Activated CD8-positive, alpha-beta memory T cell treated with anti-CD3 and anti-CD28 coated beads for 4 hours (primary cell): ENCODE measurements around the gene ERRFI1.

Experiments used
- DNase-seq, 2 donors: peaks; one replicate each; pipeline ENCODE4 v3.0.0-alpha.2; 2020; ENCODE audit warnings: low read depth in 2 of 2

ERRFI1 gene

GRCh38 chr1:8018492-8019228 is 7.4 kb downstream of the ERRFI1 start:
- no peak for DNase-seq

DNA sequence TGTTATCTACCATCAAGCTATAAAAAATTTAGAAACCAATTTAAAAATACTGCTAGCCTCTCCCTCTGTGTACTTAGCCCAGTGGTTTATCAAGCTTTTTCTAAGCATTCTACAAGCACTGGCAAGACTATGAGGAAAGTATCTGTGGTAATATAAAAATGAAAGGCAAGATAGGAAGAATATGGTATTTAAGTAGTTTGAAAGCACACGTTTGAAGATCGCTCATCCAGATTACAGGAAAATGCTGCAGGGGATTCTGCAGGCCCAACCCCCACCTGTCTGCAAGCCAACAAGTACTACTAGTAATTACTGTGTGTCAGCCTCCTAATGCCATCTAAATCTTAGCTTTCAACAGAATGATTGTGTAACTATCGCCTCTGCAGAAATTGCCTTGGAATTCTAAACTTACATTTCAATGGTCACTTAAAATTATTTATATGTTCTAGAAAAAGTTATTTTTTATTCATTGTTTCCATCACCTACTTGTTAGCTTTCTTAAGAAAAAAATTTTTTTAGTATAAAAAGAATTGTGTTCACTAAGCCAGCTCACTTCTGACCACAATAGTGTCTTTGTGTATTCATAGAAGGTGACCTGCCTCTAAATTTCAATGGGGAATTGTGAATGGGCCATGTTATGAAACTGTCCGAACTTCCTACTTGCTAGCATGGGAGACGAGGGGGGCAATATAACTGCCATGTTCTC is 8.5 kb downstream of the ERRFI1 start:
- no peak for DNase-seq

- no peak for DNase-seq
Observed at GRCh38 chr1:8016895-8017241, 9.2 kb downstream of the ERRFI1 start.

GRCh38 chr1:8016210-8016894 is 9.8 kb downstream of the ERRFI1 start:
- no peak for DNase-seq

DNA sequence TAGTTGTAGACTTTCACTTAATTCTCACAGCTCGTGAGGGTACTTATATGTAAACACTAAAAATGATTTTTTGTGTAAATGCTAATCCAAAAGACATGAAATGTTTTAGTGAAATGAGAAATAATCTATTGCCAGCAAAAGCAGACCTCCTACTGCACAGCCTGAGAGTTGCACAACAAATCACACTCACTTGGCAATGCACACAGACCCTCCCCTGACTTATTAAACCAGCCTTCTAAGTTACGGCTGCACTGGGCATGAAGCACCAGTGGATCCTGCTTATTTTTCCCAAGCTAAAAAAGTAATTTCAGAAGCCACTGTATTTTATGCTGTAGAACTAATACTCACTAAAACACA is 10.3 kb downstream of the ERRFI1 start:
- DNase-seq, result no peak

DNA sequence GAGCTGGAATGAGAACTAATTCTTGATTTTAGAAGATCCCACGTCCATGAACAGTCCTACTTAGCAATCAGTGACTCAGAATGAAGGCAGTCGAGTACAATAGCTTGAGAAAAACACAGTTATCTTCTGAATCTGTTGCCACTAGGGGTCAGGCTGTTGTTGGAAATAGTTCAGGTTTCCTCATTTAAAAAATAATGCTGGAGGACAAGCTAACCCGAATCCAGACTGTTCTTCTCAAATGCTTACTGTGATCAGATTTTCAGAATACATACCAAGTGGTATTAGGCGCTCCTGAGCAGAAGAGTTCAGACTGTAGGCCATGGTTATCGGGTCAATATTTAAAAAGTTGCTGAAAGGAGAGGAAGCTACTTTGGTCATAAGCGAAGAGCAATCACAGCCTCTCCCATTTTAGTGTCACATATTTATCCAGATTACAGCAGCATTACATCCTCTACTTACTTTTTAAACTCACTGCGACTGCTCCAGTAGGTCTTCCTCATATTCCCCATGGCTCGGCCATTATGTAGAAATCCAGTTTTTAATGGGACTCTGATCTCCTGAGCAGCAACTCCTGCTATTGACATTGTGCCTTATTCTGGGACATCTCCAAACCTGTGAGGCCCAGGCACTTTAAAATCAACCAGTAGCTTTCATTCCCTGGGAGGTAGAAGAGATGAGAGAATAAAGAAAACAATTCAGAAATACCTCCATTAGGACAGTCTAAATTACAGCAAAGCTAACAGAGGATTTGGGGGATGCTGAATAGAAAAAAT is 10.9 kb downstream of the ERRFI1 start:
- DNase-seq, result no peak

DNA sequence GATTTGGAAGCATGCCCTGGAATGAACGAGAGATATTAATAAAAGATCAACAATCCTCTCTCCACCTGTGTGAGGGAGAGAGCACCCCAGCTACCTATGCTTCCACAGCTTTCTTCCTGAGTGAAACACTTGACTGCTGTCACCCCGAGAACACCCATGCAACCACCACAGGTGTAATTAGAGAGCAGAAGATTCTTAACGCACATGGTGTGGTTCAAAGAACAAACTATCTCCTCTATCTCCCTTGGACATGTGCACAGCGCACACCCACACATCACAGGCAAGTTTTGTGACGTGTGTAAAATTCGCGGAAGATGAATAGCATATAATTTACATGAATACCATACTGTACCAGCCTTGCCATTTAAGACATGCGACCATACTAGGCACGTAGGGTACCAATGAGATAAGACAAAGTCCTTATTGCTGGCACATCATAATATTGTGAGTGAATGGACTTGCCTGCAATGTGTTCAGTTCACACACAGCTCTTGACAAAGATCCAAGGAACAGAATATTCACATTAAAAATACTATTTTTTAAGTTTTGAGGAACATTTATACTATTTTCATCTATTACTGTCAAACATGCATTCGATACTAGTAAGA is 11.6 kb downstream of the ERRFI1 start:
- DNase-seq, result no peak

DNA sequence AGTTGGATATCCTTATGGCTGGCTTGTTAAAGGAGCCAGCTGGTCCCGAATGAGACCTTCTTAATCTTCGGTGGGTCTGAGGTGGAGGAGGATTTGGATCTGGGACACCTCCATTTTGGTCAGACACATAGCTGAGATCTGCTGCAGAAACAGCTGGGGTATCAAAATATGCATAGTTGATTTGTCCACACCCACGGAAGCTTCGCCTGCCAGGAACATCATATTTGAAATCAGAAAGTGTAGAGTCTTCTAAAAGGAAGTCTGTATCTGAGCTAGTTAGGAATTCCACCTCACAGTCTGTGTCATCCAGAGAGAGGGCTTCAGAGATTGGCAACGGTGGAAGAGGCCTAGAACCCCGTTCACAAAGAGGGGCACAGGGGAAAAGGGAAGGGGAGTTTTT is 12.3 kb downstream of the ERRFI1 start:
- DNase-seq, result no peak

DNA sequence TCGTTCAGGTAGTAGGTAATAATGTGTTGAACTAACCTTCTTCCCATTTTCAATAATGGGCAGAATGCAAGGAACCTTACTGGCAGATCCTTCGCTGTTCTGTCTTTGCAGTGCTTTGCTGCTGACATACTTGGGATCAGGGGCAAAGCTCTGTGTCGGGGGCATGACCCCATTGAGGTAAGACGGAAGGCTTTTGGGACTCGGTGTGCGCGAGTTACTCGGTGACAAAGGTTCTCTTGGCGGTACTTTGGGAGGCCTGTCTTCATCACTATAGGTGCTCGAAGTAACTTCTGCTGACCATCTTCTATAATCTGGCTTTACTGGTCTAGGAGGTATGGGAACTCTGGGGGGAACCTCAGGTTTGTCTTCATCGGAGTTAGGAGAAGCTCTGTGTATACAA is 12.7 kb downstream of the ERRFI1 start:
- DNase-seq, result no peak

DNA sequence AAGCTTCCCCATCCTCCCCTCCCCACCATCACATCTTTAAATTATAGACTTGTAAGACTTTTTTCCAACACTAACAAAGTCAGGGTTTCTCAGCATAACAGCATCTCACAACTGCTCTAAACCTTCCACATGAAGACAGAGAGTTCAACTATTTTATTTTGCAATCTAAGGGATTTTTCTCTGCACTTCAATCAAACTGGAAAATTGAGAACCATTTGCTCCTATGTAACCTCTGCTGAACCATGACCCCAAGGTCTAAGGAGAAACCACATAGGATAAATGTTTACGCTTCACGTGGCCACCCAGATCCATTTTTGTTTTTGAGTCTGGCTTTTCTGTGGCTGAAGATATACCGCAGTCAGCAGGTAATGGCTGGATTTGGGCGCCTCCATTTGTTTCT is 13.2 kb downstream of the ERRFI1 start:
- no peak for DNase-seq

DNA sequence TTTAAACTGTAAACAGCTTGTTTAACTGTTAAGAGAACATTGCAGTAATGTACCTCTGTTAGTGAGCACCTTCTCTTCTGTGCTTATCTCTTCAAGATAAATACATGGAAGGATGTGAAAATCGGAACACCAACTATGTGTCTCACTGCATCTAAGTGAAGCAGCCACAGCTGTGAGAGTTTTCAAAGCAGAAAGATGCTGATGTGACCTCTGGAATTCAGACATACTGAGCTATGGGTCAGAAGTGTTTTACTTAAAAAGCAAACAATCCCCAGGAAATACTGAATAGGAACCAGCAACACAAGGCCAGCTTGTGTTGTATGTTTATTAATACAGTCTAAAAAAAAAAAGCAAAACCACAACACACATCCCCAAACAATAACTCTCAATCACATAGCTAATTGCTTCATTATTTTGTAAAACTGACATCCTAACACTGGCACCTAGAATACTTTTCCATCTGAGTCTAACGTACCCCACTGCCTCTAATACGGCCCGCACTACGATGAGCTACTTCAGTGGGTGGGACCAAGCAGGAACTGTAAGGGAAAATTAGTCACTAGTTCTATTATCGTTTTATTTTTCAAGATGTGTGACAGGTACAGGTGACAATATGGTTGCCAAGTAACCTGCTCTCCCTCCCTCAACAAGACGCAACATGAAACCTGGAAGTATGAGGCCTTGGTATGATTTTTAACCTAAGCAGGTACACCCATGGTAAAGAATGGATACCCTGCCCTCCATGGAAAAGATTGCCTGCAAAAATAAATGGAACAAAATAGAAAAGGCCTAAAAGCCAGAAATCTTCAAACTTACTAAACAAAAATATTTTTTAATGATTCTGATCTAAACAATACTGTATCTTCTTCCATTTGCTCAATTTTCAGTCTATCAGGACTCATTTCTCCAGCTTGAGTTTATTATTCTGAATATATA is 13.9 kb downstream of the ERRFI1 start:
- no peak for DNase-seq

DNA sequence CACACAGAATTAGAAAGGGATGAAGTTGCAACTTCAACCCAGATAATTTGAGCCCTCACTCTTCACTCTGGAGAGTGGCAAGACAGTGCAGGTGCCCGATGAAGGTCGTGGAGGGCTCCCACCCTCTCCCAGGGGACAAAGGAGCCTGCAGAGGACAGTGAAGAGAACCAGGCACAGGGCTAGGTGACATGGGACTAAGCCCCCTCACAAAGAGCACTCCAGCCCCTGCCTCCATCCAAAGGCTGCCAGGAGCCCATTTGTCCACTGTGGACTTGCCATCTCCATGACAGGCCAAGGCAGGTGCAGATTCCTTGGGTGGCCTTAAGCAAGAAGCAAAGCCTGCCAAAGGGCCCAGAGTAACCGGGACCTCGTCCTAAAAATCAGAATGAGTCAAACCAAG is 15.1 kb downstream of the ERRFI1 start:
- DNase-seq, result no peak

DNA sequence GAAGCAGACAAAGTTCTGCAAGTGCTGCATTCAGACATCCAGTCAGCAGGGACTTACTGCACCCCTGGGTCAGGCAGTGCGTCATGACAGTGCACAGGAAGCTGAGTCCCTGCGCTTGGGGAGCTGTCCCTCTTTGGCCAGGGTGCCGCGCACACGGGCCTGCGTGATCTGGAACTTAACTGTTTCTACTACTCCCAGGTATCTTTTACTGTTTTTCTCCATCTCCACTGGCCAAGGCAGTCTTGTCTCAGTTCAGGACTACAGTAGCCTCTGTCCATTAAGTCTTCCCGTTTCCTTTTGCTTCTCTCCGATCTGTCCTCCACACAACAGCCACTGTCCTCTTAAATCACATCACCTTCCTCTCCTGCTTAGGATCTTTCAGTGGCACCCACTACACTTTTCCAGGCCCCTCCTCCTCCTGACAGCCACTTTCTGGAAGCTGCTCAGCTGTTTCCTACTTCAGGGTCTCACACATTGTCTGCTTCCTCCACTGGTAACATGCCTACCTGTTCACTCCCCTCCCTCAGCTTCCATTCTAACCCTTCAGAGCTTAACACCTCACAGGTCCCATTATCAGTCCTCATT is 15.9 kb downstream of the ERRFI1 start:
- DNase-seq, result no peak

DNA sequence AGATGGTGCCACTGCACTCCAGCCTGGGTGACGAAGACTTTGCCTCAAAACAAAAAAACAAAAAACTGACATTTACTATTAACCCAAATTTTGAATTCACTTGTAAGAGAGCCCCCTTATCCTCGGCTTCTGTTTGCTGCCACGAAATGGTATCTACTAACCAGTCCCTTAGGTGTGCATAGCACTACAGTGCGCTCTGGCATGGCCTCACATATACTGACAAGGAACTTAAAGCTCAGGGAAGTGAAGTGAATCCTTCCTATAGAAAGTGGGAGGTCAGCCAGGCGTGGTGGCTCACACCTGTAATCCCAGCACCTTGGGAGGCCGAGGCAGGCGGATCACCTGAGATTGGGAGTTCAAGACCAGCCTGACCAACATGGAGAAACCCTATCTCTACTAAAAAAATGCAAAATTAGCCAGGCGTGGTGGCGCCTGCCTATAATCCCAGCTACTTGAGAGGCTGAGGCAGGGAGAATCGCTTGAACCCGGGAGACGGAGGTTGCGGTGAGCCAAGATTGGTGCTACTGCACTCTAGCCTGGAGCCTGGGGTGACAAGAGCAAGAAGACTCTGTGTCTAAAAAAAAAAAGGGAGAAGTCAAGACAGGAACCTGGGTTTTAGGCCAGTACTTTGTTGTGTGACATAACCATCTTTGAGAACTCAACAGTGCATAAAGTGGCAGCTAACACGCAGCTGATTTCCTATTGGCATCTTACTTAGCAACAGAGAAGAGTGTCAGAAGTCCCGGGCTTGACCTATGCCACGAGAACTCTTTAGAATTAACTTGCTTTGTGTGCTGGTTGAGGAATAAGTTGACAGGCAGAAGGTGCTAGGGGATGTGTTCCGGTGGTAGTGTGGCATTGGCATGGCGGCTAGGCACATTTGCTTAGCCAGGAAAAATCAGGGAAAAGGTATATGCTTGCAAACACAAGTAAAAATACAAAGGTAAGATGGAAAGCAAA is 16.8 kb downstream of the ERRFI1 start:
- DNase-seq, result no peak

- DNase-seq, result no peak
Observed at GRCh38 chr1:8006037-8006963, 19.8 kb downstream of the ERRFI1 start.

GRCh38 chr1:8004803-8005573 is 21.1 kb downstream of the ERRFI1 start:
- DNase-seq, result no peak

GRCh38 chr1:8004113-8004802 is 21.9 kb downstream of the ERRFI1 start:
- no peak for DNase-seq
